ENCODE results near the gene WFDC2.

Gene WFDC2

DNA sequence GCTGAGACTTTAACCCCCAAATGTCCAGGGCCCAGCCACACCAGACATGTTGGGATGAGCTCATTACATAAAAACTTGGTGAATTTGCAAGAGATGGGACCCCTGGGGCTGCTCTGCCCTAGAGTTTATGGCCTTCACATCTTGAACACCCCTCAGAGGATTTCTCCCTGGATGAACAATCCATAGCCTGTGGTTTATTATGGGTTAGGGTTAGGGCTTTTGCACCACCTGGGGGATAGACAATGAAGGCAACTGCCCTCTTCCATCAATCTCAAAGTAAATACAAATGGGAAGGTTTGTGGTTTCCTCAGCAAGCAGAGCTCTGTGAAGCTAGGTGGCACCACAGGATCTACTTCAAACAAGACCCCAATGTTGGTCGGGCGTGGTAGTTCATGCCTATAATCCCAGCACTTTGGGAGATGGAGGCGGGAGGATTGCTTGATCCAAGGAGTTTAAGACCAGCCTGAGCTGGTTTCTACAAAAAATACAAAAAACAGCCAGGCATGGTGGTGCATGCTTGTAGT lies 28.5 kb downstream of the WFDC2 start:
- no peak for DNase-seq (ENCODE audit: low spot score)

DNA sequence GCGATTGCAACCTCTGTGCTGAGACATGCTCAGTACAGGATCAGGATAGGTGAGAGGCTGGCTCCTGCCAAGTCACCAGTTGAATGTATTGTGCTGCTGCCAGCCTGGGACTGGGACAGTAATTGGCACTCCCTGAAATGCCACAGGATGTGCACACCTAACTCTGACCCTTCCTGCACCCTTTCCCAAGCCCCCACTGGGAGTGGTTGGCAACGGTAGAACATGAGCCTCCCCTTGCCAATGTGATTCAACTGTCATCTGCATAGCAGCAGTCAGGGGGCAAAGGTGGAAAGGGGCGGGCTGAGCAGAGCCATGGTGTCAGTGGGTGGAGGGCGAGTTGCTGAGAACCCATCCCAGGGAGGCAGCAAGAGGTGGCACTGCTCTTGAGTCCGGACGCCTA lies 30.5 kb downstream of the WFDC2 start:
- DNase-seq (ENCODE audit: low spot score): no peak

DNA sequence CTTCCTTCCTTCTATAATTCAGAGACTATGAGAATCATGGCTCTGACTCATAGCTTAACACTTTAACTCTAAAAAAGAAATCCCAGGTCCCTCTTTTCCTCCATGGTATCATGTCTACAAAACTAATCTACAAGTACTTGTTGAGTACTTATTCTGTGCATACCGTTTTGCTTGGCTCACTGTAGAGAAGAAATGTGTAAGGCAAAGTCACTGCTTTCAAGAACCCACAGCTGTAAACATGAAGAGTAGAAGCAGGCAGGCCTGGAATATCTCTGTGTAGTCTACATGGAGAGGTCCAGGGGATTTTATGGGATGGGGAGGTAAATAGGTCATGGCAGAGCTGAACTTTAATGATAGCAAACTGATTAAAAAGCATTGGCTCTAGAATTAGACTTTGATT lies 32.0 kb downstream of the WFDC2 start:
- no peak for DNase-seq (ENCODE audit: low spot score)

DNA sequence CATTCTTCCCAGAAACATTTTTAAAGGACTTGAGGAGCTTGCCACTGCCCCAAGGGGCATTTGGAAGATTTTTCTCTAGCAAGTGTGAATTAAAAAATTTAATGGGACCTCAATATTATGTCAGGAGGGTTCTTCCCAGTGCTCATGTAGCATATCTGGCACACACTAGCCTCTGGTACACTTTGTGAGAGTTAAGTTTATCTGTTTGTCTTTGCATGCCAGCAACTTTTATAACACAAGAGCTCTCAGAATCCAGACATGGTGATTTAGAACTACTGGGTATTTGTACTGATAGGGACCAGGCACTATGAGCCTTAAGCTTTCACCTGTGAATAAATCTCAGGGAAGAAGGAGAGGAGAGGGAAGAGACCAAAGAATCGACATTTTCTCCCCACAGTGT lies 33.0 kb downstream of the WFDC2 start:
- no peak for DNase-seq (ENCODE audit: low spot score)

DNA sequence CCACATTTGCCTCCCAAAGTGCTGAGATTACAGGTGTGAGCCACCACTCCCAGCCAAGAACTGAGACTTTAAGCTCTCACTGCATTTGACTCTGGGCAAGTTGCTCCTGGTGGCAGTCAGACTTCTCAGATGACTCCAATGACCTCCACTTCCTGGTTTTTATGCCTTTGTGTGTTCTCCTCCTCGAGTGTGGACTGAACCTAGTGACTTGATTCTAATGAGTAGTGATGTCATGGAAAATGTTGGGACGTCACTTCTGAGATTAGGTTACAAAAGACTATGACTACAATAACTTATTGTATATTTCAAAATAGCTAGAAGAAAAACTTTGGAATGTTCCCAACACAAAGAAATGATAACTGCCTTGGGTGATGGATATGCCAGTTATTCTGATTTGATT lies 33.9 kb downstream of the WFDC2 start:
- DNase-seq (ENCODE audit: low spot score): no peak

DNA sequence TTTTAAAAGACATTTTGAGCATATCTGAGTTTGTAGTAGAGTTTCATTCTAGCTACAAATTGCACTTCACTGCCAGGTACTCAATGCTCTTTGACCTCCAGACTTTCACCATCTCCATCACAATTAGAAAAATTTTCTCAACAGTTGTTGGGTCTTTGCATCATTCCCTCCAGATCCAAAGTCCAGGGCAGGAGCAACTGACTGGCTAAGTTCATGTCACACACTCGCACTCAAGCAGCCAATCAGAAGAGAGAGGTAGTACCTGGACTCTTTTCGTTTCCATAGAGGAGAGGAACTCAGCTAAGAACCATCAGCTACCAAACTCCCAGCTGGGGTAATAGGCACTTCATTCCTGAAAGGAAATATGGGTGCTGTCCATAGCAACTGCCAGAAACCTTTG lies 36.8 kb downstream of the WFDC2 start:
- no peak for DNase-seq (ENCODE audit: low spot score)

DNA sequence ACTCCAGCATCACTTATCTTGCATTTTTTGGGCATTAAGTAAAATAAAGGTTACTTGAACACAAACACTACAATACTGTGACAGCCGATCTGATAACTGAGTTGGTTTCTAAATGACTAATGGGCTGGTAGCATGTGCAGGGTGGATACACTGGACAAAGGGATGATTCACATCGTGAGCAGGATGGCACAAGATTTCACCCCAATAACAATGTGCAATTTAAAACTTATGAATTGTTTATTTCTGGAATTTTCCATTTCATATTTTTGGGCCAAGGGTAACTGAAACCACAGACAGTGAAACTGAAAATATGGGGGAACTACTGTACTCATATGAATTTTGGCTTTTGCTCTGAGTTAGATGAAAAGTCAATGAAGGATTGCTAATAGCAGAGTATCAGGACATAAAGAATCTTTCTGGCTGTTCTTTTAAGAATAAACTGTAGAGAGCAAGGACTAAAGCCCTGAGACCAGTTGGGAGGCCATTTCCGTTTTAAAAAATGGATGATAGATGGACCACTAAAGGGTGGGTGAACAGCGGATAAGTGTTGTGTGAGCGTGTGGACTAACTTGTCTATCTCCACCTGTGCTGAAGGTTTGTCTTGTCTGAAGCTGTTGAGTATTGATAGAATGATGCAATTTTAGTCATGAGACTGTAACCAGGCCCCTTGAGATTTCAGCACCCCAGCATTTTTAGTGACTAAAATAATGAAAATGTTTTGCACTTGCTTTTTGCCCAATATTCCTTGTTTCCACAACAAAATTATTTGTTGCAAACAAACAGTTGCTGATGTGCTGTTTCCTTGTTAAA lies 37.7 kb downstream of the WFDC2 start:
- no peak for DNase-seq (ENCODE audit: low spot score)

DNA sequence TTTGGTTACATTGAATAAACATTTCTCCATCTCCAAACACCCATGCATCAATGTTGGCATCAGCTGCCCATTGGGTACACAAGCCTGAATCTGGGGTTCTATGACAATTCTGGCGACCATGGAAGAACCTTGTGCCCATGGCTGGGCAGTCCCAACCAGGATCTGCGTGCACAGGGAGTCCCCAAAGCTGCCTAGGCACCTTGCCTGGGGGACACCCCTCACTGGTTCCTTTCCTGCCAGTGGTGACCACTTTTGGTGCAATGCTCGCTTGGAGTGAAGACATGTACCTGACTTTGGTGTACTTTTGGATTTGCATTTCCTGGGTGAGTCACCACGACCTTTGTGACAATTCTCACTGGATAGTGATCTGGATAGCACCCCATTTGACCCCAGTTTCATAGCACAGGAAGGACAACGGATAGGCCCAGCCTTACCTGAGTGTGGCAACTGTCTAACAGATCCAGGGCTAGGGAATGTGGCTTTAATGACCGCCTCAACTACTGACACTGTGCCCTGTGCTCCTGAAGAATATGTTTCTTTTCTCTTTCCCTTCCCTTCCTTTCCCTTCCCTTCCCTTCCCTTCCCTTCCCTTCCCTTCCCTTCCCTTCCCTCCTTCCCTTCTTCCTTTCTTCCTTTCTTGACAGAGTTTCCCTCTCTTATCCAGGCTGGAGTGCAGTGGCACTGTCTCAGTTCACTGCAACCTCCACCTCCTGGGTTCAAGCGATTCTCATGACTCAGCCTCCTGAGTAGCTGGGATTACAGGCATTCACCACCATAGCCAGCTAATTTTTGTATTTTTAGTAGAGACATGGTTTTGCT lies 38.7 kb downstream of the WFDC2 start:
- no peak for DNase-seq (ENCODE audit: low spot score)

DNA sequence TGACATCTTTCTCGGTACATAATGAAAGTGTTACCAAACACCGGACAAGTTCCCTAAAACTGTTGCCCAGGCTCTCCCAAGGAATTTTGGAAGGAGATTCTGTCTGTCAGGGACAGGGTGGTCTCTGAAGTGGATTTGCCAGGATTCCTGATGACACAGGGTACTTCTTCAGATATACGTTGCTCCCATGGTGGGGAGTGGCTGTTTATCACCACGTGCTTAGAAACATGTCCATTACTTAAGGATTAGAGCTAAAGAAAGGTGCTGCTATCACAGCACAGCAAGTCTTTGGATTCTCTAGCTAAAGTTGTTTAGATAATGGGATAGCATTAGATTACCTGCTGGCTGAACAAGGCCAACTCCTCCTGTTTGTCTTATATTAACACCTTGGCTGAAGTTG lies 39.5 kb downstream of the WFDC2 start:
- DNase-seq (ENCODE audit: low spot score): no peak

DNA sequence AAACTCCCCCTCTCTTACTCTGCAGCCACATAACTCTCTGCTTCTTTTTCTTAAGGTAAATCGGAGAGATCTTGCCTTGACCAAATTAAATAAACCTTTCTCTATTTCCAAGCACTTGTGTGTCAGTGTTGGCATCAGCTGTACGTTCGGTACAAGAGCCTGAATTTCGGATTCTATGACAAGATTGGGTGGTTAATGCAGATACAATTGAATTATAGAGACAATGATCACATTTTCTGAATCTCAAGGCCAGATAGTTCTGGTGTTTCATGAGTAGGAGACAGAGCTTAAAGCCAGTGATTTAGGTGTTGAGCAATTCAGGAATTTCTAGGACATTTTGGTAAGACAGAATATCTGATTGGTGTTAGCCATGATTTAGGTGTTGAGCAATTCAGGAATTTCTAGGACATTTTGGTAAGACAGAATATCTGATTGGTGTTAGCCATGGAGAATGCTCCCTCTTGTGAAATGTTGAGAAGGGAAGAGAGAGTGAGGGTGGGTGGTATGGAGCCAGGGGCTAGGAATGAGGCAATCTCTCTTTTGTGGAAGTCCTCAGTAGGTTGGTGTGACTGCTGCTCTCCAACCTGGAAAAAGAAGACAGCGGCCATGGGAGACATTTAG lies 40.8 kb downstream of the WFDC2 start:
- DNase-seq (ENCODE audit: low spot score): no peak

DNA sequence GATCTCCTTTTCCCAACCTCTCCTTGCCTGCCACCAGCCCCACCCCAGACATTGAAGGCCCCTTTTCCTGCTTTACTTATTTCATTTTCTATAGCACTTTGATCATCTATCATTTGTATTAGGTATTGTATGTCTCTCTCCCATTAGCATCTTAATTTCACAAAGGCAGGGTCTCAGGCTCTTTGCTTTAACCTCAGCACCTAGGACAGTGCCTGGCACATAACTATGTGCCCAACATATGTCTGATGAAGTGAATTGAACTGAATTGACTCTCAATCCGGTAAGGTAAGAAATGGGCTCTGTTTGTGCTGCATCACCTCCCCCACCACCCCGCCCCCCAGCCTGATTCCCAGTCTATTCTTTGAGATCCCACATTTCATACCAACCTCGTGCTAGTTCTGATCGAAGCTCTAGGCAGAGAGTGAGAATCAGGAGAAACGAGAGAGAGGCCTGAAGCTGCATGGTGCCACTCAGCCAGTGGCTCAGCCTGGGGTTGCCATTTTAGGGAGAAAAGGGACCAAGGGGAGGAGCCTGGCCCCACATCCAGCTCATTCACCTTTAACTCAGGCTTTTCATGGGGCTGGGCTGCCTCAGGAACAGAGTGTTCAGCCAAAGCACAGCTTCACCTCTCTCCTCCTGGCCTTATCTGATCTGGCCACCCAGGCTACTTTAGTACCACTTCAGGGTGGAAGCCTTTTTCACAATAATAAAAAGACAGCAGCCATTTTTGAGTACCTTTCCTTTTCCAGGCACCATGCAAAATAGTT lies 45.8 kb downstream of the WFDC2 start, which contains the start of gene SPINT3:
Gene SPINT3, minus strand, starts transcription at position 476 of the 767 bp plus-strand sequence. Its CDS starts 14 bp downstream, at position 462.
- DNase-seq (ENCODE audit: low spot score): no peak

DNA sequence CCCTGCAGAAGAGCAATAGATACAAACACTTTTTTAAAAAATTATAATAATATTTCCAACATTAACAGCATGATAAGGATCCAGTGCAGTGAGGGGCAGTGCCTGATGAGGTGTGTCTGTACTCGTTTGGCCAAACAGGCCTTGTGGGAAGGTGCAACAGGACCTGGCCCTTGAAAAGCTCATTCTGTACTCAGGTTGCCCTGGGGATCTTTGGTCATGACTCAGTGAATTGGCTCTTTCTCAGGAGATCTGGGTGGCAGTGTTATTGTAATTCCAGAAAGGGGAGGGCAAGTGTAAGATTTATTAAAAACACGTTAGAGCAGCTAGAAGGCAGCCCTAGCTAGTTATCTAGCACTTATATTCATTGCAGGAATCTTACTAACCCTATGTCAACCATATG lies 48.7 kb downstream of the WFDC2 start:
- no peak for DNase-seq (ENCODE audit: low spot score)

DNA sequence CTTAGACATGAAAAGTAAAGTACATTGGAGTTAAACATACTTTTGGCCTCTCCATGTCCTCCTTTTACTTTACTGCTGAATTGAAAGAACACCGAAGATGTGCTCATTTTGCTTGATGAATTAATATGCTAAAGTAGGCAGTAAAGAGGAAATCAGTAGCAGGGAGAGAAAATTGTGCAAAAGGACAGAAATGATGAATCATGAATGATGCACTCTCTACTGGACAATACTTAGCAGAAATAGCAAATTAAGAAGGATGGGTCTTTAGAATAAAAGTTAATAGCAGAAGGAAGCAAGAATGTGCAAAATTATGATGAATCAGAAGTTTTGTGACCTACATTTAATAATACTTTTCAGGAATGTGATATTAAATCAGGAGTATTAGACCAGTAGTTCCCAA lies 54.3 kb downstream of the WFDC2 start:
- DNase-seq (ENCODE audit: low spot score): no peak

DNA sequence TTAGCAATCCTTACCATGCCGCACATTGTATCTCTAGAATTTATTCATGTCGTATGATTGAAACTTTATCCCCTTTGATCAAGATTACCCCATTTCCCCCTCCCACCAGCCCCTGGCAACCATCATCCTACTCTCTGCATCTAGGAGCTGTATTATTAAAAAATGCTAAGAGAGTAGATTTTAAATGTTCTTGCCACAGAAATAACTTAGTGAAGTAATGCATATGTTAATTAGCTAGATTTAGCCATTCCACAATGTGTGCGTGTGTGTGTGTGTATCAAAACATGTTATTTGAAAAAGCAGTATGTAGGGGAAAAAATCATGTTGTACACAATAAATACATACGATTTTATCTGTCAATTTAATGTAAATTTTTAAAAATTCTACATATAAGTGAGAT lies 57.7 kb downstream of the WFDC2 start:
- no peak for DNase-seq (ENCODE audit: low spot score)
